ENCODE results near the gene ANKS3. TPM values are rescaled to one million over a fixed set of nuclear protein-coding genes. Genes with fewer than 3 reads are reported as not detected.

Gene ANKS3
- total and polyA plus RNA-seq, 2 of the 8 experiments (the other 6 are each of a cell fraction or from before 2014, with no cell fraction given): 15.5 to 23.9 TPM

DNA sequence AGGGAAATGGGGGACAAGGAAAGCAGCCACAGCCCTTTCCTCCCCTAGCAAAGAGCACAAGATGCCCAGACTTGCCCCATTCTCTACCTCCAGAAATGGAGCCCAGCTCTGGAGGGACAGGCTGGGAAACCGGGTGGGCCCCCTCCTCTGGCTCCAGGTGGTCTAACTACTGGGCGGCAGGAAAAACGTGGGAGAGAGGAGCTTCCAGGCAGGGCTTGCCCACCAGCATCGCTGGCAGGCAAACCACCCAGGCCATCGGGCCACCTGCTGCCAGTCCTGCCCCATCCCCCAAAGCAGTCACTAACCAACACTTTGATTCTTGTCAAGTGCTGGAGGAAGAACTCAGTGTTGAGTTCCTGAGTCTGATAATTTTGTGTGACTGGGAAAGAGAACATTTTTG is 15.6 kb downstream of the ANKS3 start:
- ChIA-PET CTCF (ENCODE audit: partially characterized antibody) (interaction anchor here (0.6 to 2.6 kb wide), 5 partner anchors 11 to 96 kb away, joined by 3 to 9 read pairs (median 4); partner anchors contain the start of genes ANKS3 and DNAAF8), POLR2A (ENCODE audit: partially characterized antibody) (interaction anchor here (3.0 kb wide), 1 partner anchor 16 kb away, joined by 11 read pairs; the partner anchor contains the start of genes ANKS3 and DNAAF8)
- Histone ChIP-seq H3K23ac (ENCODE audit: insufficient read length) (no peak overlapping the region), H3K14ac (ENCODE audit: insufficient read length) (no peak overlapping the region), H2BK12ac (ENCODE audit: low read depth, low read length) (no peak overlapping the region), H4K20me1 (replicated peaks in 1 of 2; ENCODE audit: control insufficient read depth in 1 of 2, insufficient read depth in 2 of 2, low read length in 2 of 2) (peaks cover 0 to 1% of the 10 kb centered on the region in 2 experiments), H3K4ac (replicated peaks; ENCODE audit: insufficient read length, low read depth, low read length) (no peak overlapping the region), H2BK15ac (ENCODE audit: low read length) (no peak overlapping the region), H3K9me3 (ENCODE audit: insufficient read depth in 2 of 2, low read depth in 1 of 2, low read length in 1 of 2) (no peaks in the 10 kb centered on the region), H3K4me1 (replicated peaks in 1 of 4; ENCODE audit: control insufficient read depth in 3 of 4, insufficient read depth in 4 of 4, low read length in 3 of 4) (peaks cover 4 to 18% (median 9%) of the 10 kb centered on the region in 4 experiments), H2BK20ac (ENCODE audit: low read length) (no peak overlapping the region), H3K56ac (replicated peaks; ENCODE audit: insufficient read length, low read depth, low read length) (no peak overlapping the region), H2BK5ac (ENCODE audit: low read depth, low read length) (no peak overlapping the region), H3K4me3 (ENCODE audit: extremely low read depth in 1 of 4, insufficient read depth in 2 of 4, low read depth in 3 of 4, low read length in 4 of 4) (no peak overlapping the region), H3K79me1 (ENCODE audit: low read depth, low read length) (no peaks in the 10 kb centered on the region), H4K5ac (ENCODE audit: insufficient read length, low read depth, low read length) (no peak overlapping the region), H3K79me2 (ENCODE audit: control insufficient read depth in 1 of 2, insufficient read depth in 2 of 2, low read length in 2 of 2) (no peaks in the 10 kb centered on the region), H3K23me2 (ENCODE audit: low read depth, low read length) (no peaks in the 10 kb centered on the region), H3K36me3 (ENCODE audit: control insufficient read depth in 2 of 4, insufficient read depth in 4 of 4, low read length in 3 of 4) (peaks cover 0 to 19% (median 2%) of the 10 kb centered on the region in 4 experiments; a peak in 3 of 8 replicates), H4K91ac (replicated peaks; ENCODE audit: insufficient read length, low read length) (no peak overlapping the region), H3K9ac (replicated peaks in 1 of 4; ENCODE audit: extremely low read depth in 1 of 4, low read depth in 3 of 4, low read length in 3 of 4) (no peak overlapping the region), H2AK5ac (ENCODE audit: low read depth, low read length) (no peak overlapping the region), H3K27me3 (replicated peaks in 1 of 4; ENCODE audit: control insufficient read depth in 3 of 4, extremely low read depth in 1 of 4, insufficient read depth in 3 of 4, low read length in 3 of 4) (no peaks in the 10 kb centered on the region), H2BK120ac (replicated peaks; ENCODE audit: low read depth, low read length) (no peak overlapping the region), H3K4me2 (ENCODE audit: insufficient read depth in 1 of 2, low read depth in 2 of 2, low read length in 2 of 2) (peak overlapping the region; percentile 20 to 49; a peak in 1 of 4 replicates), H3K27ac (ENCODE audit: low read depth, low read length) (peak overlapping the region; percentile 13; the same call in 1 of the 2 replicates), H4K8ac (ENCODE audit: extremely low read depth, insufficient read depth, low read length) (no peak overlapping the region), H3K18ac (ENCODE audit: extremely low read depth, low read length) (0 out of 2 replicates have a peak overlapping the region, but pooled peaks have one; percentile 24), H2AFZ (ENCODE audit: low read length) (no peak overlapping the region)
- TF ChIP-seq TEAD4 (IDR thresholded peaks at IDR 0.05; ENCODE audit: low read depth, low read length): no peak
- no peak for TF ChIP-seq JUN (IDR thresholded peaks at IDR 0.05; ENCODE audit: low read depth, low read length)
- no peak for TF ChIP-seq POLR2AphosphoS5 (IDR thresholded peaks at IDR 0.05; ENCODE audit: low read depth, low read length)
- TF ChIP-seq TCF12 (IDR thresholded peaks at IDR 0.05; ENCODE audit: low read depth, low read length): no peak
- TF ChIP-seq, protein P1, sequence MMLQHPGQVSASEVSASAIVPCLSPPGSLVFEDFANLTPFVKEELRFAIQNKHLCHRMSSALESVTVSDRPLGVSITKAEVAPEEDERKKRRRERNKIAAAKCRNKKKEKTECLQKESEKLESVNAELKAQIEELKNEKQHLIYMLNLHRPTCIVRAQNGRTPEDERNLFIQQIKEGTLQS (IDR thresholded peaks at IDR 0.05; ENCODE audit: insufficient read depth, low read depth, low read length): no peak
- FAIRE-seq (no peak), DNase-seq (ENCODE audit: low read depth in 1 of 2, low spot score in 2 of 2) (peak in 1 of 2 experiments; percentile 50)
- WGBS, 2 experiments (ENCODE audit: extremely low coverage in 1 of 2, insufficient coverage in 1 of 2, insufficient read length in 1 of 2, insufficient replicate concordance in 2 of 2, low coverage in 1 of 2, low lambda C conversion rate in 2 of 2, missing lambda C conversion rate in 1 of 2): 32% methylated on average over 5 of the region's 5 CpGs; no CpG with 5 or more reads in 1 of the 2 experiments

Data from H1 (cell line).